ENCODE results near the gene TMEM130.

The TMEM130 gene

GRCh38 chr7:98840096-98840495, 29.7 kb downstream of the TMEM130 start:
- DNase-seq: no peak

DNA sequence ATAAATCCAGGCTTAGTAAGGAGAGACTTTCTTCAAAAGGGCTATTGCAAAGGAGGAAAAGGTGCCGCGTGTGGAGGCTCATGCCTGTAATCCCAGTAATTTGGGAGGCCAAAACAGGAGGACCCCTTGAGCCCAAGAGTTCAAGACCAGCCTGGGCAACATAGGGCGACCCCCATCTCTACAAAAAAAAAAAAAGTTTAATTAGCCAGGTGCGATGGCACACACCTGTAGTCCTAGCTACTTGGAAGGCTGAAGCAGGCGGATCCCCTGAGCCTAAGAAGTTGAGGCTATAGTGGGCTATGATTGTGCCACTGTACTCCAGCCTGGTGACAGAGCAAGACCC, 32.2 kb downstream of the TMEM130 start:
- DNase-seq: no peak

- DNase-seq: peak in 1 of 2 donors; percentile 33
These were observed 32.8 kb downstream of the TMEM130 start for GRCh38 chr7:98836811-98837629.

- no peak for DNase-seq
These were observed 34.9 kb downstream of the TMEM130 start for GRCh38 chr7:98834949-98835348.

- DNase-seq: no peak
These were observed 36.8 kb downstream of the TMEM130 start for GRCh38 chr7:98833022-98833421.

GRCh38 chr7:98831641-98832221, 38.1 kb downstream of the TMEM130 start:
- peak in 1 of 2 donors; percentile 68 for DNase-seq

DNA sequence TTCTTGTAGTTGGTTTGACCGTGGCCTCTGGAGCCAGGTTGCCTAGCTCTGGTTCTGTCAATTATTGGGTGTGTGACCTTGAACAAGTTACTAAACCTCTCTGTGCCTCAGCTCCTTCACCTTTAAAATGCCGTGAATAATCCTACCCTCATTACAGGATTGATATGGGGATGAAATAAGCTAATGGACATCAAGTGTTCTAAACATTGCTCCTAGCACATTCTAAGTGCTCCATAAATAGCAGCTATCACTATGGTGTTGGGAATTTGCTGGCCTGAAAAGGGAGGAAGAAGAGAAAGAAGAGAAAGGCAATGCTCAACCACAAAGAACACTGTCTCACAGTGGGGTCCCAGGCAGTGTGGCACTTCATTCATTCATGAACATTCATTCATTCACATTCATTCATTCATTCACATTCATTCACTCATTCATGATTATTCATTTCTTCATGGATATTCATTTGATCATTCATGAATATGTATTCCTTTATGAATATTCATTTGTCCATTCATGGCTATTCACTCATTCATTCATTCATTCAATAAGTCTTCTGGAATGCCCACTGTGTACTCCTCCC, 38.8 kb downstream of the TMEM130 start:
- no peak for DNase-seq

DNA sequence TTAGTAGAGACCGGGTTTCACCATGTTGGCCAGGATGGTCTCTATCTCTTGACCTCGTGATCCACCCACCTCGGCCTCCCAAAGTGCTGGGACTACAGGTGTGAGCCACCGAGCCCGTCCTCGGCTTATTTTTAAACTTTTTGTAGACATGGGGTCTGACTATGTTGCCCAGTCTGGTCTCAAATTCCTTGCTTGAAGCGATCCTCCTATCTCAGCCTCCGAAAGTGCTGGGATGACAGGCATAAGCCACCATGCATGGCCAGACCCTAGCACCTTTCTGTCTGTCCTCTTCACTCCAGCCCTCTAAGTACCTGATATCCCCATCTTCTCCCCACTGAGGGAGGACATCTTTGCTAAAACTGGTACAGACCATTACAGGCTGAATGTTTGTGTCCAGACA, 41.4 kb downstream of the TMEM130 start:
- no peak for DNase-seq

DNA sequence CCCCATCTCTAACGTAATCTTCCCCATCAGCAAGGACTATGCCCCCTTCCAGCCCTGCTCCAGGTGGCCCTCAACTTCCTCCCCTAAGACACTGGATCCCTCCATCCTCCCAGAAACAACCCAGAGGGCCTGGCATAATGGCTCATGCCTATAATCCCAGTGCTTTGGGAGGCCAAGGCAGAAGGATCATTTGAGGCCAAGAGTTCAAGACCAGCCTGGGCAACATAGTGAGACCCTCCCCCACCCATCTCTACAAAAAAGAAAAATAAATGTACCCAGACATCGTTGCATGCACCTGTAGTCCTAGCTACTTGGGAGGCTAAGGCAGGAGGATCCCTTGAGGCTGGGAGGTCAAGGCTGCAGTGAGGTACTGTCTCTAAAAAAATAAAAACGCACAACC, 42.6 kb downstream of the TMEM130 start:
- DNase-seq: no peak

GRCh38 chr7:98826811-98827231, 43.0 kb downstream of the TMEM130 start:
- no peak for DNase-seq

DNA sequence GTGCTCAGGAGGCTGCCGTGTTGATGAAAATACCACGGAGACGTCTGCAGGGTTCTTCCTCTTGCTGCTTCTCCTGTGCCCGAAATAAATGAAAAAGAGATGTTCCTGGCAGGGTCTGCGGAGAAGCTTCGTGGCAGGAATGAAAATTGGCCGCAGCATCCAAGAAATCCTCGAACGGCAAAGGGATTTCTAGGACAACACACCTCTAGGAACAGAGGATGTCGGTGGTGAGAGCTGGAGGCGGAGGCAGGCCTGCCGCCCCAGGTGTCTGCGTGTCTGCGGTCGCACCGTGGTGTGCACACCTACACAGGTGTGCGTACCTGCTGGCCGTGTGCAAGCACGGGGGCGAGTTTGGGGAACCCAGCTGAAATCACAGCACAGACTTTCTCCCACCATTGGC, 43.4 kb downstream of the TMEM130 start:
- no peak for DNase-seq

DNA sequence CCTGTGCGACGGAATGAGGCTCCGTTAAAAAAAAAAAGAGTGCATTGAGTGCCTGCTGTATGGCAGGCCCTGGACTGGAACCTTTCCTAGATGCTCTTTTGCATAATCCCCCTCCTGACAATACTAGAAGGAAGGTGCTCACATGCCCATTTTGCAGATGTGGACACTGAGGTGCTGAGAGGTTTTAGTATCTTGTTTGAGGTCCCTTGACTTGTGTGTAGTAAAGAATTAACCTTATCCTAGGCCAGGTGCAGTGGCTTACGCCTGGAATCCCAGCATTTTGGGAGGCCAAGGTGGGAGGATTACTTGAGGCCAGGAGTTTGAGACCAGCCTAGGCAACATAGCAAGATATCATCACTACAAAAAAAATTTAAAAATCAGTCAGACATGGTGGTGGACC, 46.6 kb downstream of the TMEM130 start:
- no peak for DNase-seq

DNA sequence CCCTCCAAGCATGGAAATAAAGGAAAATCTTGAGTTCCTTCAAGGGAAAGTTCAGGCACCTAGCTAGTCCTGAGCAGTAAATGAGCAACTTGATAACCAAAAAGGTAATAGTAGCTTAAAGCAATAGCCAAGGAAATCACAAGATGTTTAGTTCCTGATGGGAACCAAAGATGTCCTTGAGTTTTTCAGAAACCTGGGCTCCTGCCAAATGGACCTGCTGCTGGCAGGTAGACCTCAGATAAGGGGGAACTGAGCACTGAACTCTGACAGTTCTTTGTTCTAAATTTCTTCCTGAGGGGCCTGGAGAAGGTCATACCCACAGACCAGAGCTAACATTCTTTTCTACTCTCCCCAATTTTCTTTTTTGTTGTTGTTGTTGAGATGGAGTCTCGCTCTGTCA, 48.5 kb downstream of the TMEM130 start:
- no peak for DNase-seq

- DNase-seq: no peak
These were observed 52.7 kb downstream of the TMEM130 start for GRCh38 chr7:98816967-98817710.

DNA sequence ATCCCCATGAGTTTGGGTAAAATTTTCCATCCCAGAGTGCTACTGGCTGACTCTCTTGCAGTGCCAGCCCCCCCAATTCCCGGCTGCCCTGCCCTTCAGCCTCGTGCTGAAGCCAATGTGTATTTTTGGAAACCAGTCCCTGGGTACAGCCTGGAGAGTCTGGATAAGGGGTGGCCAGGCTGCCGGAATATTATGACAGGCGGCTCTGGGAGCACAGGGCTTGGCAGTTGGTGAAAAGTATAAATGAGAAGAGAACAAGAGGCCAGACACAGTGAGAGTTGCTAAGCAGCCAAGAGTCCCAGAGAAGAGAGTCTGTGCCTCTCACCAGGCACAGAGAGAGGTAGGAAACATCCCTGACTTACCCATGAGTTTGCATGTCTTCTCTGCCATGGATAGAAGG, 53.6 kb downstream of the TMEM130 start:
- no peak for DNase-seq

DNA sequence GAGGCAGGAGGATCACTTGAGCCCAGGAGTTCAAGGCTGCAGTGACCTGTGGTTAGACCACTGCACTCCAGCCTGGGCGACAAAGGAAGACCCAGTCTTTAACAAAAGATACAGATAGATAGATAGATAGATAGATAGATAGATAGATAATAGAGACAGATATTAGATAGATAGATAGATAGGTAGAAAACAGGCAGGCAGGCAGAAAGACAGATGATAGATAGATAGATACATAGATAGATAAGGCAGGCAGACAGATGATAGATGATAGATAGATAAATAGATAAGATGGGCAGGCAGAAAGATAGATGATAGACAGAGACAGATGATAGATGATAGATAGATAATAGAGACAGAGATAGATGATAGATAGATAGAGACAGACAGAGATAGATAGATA, 54.5 kb downstream of the TMEM130 start:
- no peak for DNase-seq

GRCh38 chr7:98811299-98811698, 58.5 kb downstream of the TMEM130 start:
- DNase-seq: no peak

DNA sequence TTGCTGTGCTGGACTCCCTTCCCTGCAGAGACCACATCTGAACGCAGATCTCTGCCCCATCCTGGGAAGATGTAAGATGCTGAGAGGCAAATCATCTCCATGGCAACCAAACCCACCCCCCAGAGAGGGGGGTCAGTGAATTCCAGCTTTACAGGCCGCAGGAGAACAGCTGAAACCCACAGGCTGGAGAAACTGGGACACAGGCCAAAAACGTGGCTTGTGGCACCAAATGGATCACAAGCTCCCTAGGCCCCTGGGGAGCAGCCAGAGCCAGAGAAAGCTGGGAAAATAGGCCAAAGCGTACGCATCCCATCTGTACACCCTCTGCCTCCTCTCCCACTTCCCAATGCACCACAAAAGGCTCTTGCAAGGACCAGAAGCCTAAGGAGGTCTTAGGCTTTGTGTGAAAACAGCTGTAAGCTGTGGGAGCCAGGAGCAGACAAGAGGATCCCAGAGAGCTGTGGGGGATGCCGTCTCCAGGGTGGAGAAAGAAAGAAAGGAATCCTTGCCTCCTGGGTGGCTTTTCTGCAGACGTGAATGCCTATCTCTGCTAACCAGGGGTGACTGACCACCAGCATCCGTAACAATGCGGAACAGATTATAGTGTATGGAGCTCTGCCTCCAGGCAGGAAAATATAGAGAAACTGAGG, 59.5 kb downstream of the TMEM130 start:
- DNase-seq: no peak

DNA sequence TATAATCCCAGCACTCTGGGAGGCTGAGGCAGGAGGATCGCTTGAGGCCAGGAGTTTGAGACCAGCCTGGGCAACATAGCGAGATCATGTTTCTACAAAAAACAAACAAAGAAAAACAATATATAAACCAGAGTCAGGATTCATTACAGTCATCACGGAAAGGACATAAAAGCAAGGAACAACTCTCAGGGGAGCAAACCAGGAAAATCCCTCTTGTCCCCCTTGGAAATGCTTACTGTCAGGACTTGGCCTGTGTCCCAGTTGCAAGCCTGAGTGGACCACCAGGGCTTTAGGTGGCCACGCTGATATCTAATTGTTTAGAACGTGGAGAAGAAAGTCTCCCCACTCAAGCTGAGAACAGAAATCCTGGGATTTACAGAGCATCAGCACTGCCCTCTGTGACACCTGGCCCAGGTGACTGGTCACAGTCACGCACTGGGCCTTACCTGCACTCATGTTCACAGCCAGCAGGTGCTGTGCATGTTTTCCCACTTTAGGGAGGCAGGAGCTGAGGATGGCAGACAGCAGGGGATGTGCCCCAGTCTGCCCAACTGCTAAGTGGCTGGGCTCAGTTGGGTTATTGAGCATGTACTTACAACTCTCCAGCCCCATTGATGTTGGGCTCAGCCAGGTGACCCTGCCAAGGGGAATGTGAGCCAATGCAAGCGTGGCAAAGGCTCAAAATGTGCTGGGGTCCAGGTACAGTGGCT, 60.9 kb downstream of the TMEM130 start:
- no peak for DNase-seq

GRCh38 chr7:98807068-98808048, 62.5 kb downstream of the TMEM130 start:
- DNase-seq: peak in 1 of 2 donors; percentile 29

All from inflammatory macrophage treated with lipopolysaccharide for 1 hour (primary cell).